Esophagus squamous epithelium (tissue), 5 donors: Measurements from ENCODE around the gene GGN. TPM values are rescaled to one million over a fixed set of nuclear protein-coding genes. Genes with fewer than 3 reads are reported as not detected.

Source experiments
- DNase-seq: peaks from one replicate; lab custom pipeline; 2025; lab: John Stamatoyannopoulos, UW
- H3K27ac ChIP-seq, 4 donors: fragments of 200-600 bp; sonication (generic); one replicate each; pipeline ENCODE4 v1.5.1; 2016 to 2019; ENCODE audit warnings: mild to moderate bottlenecking in 1 of 4
- H3K27me3 ChIP-seq, 4 donors: fragments of 200-600 bp; sonication (generic); 1 replicate in 3 of 4; 2 replicates in 1 of 4; pipeline versions ENCODE4 v1.5.1 to v1.6.0; 2017 to 2021; ENCODE audit warnings: antibody characterized with exemption in 1 of 4
- H3K36me3 ChIP-seq, 3 donors: fragments of 200-600 bp; sonication (generic); one replicate each; pipeline ENCODE4 v1.5.1; 2016 to 2019
- H3K4me1 ChIP-seq, 3 donors: fragments of 200-600 bp; sonication (generic); one replicate each; pipeline ENCODE4 v1.5.1; 2017 to 2019
- H3K4me3 ChIP-seq, 4 donors: fragments of 200-600 bp; sonication (generic); 1 replicate in 3 of 4; 2 replicates in 1 of 4; pipeline ENCODE4 v1.5.1; 2016 to 2019; ENCODE audit warnings: mild to moderate bottlenecking in 2 of 4, moderate library complexity in 1 of 4
- H3K9me3 ChIP-seq, 3 donors: fragments of 200-600 bp; sonication (generic); one replicate each; pipeline ENCODE4 v1.5.1; 2016 to 2019
- CTCF ChIP-seq, 6 experiments: fragments of 450-650 bp in 4 of 6; fragments of 200-600 bp in 2 of 6; sonication (generic) in 2 of 6; IDR thresholded peaks; one replicate each; pipeline ENCODE4 v1.5.1; 2016 to 2019; ENCODE audit warnings: antibody characterized with exemption in 6 of 6, mild to moderate bottlenecking in 4 of 6, moderate library complexity in 4 of 6
- POLR2A ChIP-seq, 4 donors: fragments of 450-650 bp; IDR thresholded peaks; one replicate each; pipeline ENCODE4 v1.6.1; 2017; ENCODE audit warnings: antibody characterized with exemption in 4 of 4, mild to moderate bottlenecking in 4 of 4, moderate library complexity in 3 of 4
- WGBS, 2 donors: methylation state at CpG; one replicate each; pipeline ENCODE4 v1.1.5; 2018; 5-methylcytosine and 5-hydroxymethylcytosine counted together
- intact Hi-C: fragments of 100-400 bp; cut with DNase I; formaldehyde crosslinking; loops from one replicate; pipeline ENCODE4 v1.15.0; 2022
- total RNA-seq, 4 donors: library from RNA; depleted of rRNA; stranded (reverse); fragments of >200 nt; gene quantifications; one replicate each; pipeline ENCODE4 v1.1.0, GENCODE V29; 2016
- donor health status: DM: yes; HTN: yes; CAD: no.

Gene GGN
- total RNA-seq, 4 donors from 2014 or later, result 0.15 TPM; not detected in 3

- no peak overlapping the region for H3K4me3 ChIP-seq
- no peak overlapping the region for H3K27ac ChIP-seq
- H3K27me3 ChIP-seq, result peaks cover 0 to 61% (median 0%) of the 10 kb centered on the region in 4 donors
- WGBS, 2 donors, result 77 to 81% methylated on average over 4 to 8 of the region's 10 CpGs
- intact Hi-C loops, result no loop called here
- H3K9me3 ChIP-seq, result no peaks in the 10 kb centered on the region
- TF ChIP-seq POLR2A (IDR thresholded peaks at IDR 0.05) (no peak), CTCF (IDR thresholded peaks at IDR 0.05) (peak in 2 of 6 experiments; percentile 4 to 43)
- DNase-seq, result no peak
- peaks cover 25 to 51% (median 32%) of the 10 kb centered on the region in 3 donors for H3K4me1 ChIP-seq
- H3K36me3 ChIP-seq, result peaks cover 18 to 65% (median 27%) of the 10 kb centered on the region in 3 donors
Measured at GRCh38 chr19:38384209-38385027, 3.4 kb downstream of the GGN start.

DNA sequence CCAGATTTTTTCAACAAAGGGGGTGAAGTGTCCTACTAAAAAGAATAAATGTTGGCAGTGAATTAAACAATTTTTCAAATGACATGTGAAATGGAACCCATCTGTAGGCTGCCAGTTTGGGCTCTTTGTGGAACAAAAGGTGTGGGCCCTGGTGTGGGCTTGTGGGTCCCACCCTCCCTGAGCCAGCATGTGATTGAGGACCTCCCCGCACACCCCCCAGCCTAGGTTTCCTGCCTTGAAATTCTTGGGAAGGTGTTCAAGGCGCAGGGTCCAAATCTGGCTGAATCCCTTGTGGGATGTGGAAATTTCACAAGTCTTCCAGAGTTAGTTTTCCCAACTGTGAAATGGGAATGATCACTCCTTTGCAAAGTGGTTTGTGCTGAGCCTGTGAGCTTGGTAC is 4.1 kb downstream of the GGN start:
- 94 to 100% methylated on average over 1 to 2 of the region's 2 CpGs for WGBS, 2 donors
- no peak overlapping the region for H3K4me3 ChIP-seq
- intact Hi-C loops, result no loop called here
- H3K27ac ChIP-seq, result no peak overlapping the region
- H3K4me1 ChIP-seq, result peaks cover 18 to 45% (median 26%) of the 10 kb centered on the region in 3 donors
- DNase-seq, result no peak
- H3K36me3 ChIP-seq, result peaks cover 18 to 72% (median 32%) of the 10 kb centered on the region in 3 donors
- peaks cover 0 to 54% (median 0%) of the 10 kb centered on the region in 4 donors for H3K27me3 ChIP-seq
- H3K9me3 ChIP-seq, result no peaks in the 10 kb centered on the region
- no peak for TF ChIP-seq CTCF (IDR thresholded peaks at IDR 0.05)
- no peak for TF ChIP-seq POLR2A (IDR thresholded peaks at IDR 0.05)

GRCh38 chr19:38383184-38383583 is 4.7 kb downstream of the GGN start:
- WGBS, 2 donors, result 40 to 67% methylated on average over 1 to 8 of the region's 10 CpGs
- no peak for TF ChIP-seq CTCF (IDR thresholded peaks at IDR 0.05)
- no peak for TF ChIP-seq POLR2A (IDR thresholded peaks at IDR 0.05)
- peaks cover 18 to 77% (median 32%) of the 10 kb centered on the region in 3 donors for H3K36me3 ChIP-seq
- DNase-seq, result no peak
- no peaks in the 10 kb centered on the region for H3K9me3 ChIP-seq
- intact Hi-C loops, result no loop called here
- H3K4me1 ChIP-seq, result peaks cover 13 to 39% (median 20%) of the 10 kb centered on the region in 3 donors
- H3K27ac ChIP-seq, result no peak overlapping the region
- H3K4me3 ChIP-seq, result no peak overlapping the region
- H3K27me3 ChIP-seq, result peaks cover 0 to 49% (median 0%) of the 10 kb centered on the region in 4 donors

- intact Hi-C loops, result no loop called here
- Histone ChIP-seq H3K4me3 (no peak overlapping the region), H3K36me3 (peaks cover 18 to 98% (median 32%) of the 10 kb centered on the region in 3 donors), H3K4me1 (peaks cover 4 to 34% (median 11%) of the 10 kb centered on the region in 3 donors), H3K27me3 (peaks cover 0 to 29% (median 0%) of the 10 kb centered on the region in 4 donors), H3K27ac (no peak overlapping the region), H3K9me3 (no peaks in the 10 kb centered on the region)
- WGBS, 2 donors, result 74 to 94% methylated on average over 5 to 7 of the region's 9 CpGs
- TF ChIP-seq POLR2A (IDR thresholded peaks at IDR 0.05) (no peak), CTCF (IDR thresholded peaks at IDR 0.05) (no peak)
- DNase-seq, result no peak
Measured at GRCh38 chr19:38381138-38381537, 6.7 kb downstream of the GGN start.

- H3K27ac ChIP-seq, result no peak overlapping the region
- peaks cover 11 to 39% (median 22%) of the 10 kb centered on the region in 3 donors for H3K4me1 ChIP-seq
- no peak overlapping the region for H3K4me3 ChIP-seq
- H3K36me3 ChIP-seq, result peaks cover 18 to 79% (median 32%) of the 10 kb centered on the region in 3 donors
- WGBS, 2 donors, result 77 to 95% methylated on average over 8 to 10 of the region's 10 CpGs
- no peak for DNase-seq
- intact Hi-C loops, result no loop called here
- no peaks in the 10 kb centered on the region for H3K9me3 ChIP-seq
- no peak for TF ChIP-seq CTCF (IDR thresholded peaks at IDR 0.05)
- TF ChIP-seq POLR2A (IDR thresholded peaks at IDR 0.05), result no peak
- peaks cover 0 to 6% (median 0%) of the 10 kb centered on the region in 4 donors for H3K27me3 ChIP-seq
Measured at GRCh38 chr19:38378866-38379265, 9.0 kb downstream of the GGN start.
